GM18498 (cell line): Measurements from ENCODE around the gene EPHA2.

ENCODE experiments used
- ATAC-seq: cut with Tn5 transposase; IDR thresholded peaks from one replicate; pipeline ENCODE4 v1.9.1; 2021; ENCODE audit warnings: mild to moderate bottlenecking, moderate library complexity; ENCODE audit not compliant: unreplicated experiment

The EPHA2 gene

DNA sequence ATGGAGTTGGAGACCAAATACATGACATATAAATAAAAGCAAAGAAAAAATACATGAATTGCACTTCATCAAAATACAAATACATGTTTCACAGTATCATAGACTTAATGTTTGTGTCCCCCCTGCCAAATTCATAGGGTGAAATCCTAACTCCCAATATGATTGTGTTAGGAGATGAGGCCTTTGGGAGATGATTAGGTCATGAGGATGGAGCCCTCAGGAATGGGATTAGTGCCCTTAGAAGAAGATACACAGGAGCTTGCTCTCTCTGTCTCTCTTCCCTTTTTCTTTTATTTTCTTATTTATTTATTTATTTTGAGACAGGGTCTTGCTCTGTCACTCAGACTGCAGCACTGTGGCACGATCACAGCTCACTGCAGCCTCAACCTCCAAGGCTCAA is 56.5 kb downstream of the EPHA2 start:
- no peak for ATAC-seq

DNA sequence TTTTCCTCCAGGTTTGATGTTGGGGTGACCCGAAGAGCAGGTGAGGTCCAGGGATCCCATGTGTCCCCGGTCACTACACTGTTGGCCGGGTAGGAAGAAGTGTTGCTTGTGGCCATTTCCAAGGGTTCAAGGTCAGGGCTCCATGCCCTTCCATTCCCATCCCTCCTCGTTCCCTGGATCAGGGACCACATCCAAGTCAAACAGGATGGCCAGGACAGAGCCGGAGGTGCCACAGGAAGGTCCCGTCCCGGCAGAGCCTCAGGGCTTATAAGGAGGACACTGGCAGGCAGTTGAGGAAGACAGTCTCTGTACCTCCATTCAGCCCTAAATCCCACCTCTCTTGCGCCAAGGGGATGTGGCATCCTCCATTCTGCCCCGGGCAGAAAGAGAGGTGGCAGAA is 60.4 kb downstream of the EPHA2 start:
- no peak for ATAC-seq

DNA sequence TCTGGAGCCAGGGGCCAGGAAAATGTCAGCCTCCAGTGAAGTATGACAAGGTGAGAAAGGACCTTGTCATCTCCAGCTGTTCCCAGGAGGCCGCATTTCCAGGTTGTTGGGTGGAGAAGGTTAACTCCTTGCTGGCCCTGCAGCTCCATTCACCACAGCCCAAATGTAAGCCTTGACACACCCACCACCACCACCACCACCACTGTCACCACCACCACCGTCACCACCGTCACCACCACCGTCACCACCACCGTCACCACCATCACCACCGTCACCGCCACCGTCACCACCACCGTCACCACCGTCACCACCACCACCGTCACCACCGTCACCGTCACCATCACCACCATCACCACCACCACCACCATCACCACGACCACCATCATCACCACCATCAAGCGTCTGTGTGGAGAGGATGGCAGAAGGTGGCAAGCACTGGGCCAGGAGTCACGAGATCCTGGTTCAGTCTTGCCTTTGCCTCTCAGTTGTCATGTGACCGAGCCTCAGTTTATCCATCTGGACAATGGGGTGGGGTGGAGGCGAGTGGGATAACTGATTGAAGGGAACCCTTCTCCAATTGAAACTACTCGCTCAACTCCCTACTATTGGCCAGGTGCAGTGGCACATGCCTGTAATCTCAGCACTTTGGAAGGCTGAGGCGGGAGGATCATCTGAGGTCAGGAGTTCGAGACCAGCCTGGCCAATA is 61.3 kb downstream of the EPHA2 start:
- no peak for ATAC-seq

- ATAC-seq = no peak
These were observed 62.3 kb downstream of the EPHA2 start for GRCh38 chr1:16093611-16094010.

DNA sequence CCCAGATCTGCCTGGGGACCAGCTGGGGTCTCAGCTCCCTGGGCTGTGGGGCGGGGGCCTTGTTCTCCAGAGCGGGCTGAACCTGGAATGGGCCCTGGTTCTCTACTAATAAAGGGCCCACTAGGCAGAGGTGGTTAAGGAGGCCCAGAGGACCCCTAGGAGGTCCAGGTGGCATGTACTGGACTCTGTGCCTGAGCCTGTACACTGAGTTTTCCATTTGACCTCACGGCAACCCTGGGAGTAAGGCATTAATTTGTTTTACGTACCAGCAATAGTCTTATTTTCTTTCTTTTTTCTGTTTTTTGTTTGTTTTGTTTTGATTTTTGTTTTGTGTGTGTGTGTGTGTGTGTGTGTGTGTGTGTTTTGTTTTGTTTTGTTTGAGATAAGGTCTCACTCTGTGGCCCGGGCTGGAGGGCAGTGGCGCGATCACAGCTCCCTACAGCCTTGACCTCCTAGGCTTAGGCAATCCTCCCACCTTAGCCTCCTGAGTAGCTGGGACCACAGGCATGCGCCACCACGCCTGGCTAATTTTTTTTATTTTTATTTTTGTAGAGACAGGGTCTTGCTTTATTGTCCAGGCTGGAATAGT is 62.9 kb downstream of the EPHA2 start:
- no peak for ATAC-seq

GRCh38 chr1:16092097-16092922 is 63.6 kb downstream of the EPHA2 start:
- ATAC-seq = no peak

- no peak for ATAC-seq
These were observed 64.6 kb downstream of the EPHA2 start for GRCh38 chr1:16091296-16091695.

- ATAC-seq = no peak
These were observed 65.6 kb downstream of the EPHA2 start for GRCh38 chr1:16090076-16090826.

GRCh38 chr1:16088996-16089395 is 66.9 kb downstream of the EPHA2 start:
- ATAC-seq = no peak

- ATAC-seq = no peak
These were observed 67.4 kb downstream of the EPHA2 start for GRCh38 chr1:16088351-16088911.

- no peak for ATAC-seq
These were observed 68.1 kb downstream of the EPHA2 start for GRCh38 chr1:16087733-16088132.

- ATAC-seq = no peak
These were observed 70.3 kb downstream of the EPHA2 start for GRCh38 chr1:16085522-16085921.

- no peak for ATAC-seq
These were observed 72.4 kb downstream of the EPHA2 start for GRCh38 chr1:16083486-16083885.

GRCh38 chr1:16082283-16083038 is 73.4 kb downstream of the EPHA2 start:
- ATAC-seq = no peak

DNA sequence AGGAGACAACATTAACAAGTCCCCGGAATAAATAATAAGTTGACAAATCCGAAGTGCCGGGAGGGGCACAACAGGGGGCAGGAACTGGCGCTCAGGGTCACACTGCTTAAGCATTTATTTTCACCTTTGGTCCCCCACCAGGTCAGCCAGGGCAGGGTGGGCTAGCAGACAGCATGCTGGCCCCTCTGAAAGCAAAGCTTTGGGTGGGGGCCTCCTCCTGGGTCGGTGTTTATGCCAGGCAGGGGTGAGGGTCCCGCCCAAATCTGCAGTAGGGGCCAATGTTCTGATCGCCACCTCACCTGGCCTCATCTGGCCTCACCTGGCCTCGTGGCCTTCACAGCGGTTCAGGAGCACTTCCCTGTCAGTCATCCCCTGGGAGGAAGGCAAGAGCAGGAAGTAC is 74.2 kb downstream of the EPHA2 start:
- no peak for ATAC-seq

- no peak for ATAC-seq
These were observed 75.3 kb downstream of the EPHA2 start for GRCh38 chr1:16080422-16081150.

DNA sequence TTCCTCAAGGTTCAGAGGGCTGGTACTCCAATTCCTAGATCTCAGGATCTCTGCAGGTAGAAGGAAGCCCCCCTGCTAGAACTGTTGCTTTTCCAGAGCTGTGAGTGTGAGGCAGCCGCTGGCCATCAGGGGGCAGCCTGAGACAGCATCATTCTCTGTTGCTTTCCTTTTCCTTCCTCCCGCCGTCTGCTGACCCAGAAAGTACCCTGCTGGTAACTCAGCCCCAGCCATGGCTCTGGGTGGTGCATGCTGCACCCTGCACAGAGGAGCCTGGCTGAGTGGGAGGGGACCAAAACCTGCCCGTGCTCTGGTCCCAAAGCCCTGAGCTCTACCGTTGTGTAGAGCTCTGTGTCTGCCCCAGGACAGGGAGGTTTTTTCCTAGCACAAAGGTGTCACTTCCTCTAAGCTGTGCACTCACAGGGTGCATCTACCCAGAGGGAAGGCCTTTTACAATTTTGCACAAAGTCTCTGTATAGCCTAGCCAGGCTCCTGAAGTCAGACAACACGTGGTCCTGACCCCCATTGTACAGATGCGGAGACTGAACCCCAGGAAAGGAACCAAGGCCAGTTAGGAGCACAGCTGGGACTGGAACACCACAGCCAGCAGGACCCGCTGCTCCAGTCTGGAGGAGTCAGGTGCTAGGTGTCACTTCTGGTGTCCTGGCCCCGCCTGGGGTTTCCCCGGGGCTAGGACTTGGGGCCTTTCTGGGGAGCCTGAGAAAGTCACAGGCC is 76.8 kb downstream of the EPHA2 start:
- ATAC-seq = peak; percentile 57

GRCh38 chr1:16077406-16078245 is 78.2 kb downstream of the EPHA2 start:
- no peak for ATAC-seq
